Prostate gland (tissue), 2 donors: ENCODE measurements around the gene FBXO48.

Source experiments
- CTCF ChIP-seq, 4 experiments: fragments of 200-600 bp in 2 of 4; fragments of 450-650 bp in 2 of 4; sonication (generic) in 2 of 4; IDR thresholded peaks; 1 replicate in 3 of 4; 2 replicates in 1 of 4; pipeline ENCODE4 v1.5.1; 2016 to 2019; ENCODE audit warnings: antibody characterized with exemption in 4 of 4, mild to moderate bottlenecking in 2 of 4, moderate library complexity in 2 of 4
- POLR2A ChIP-seq: fragments of 450-650 bp; IDR thresholded peaks from one replicate; pipeline ENCODE4 v1.6.1; 2016; ENCODE audit warnings: antibody characterized with exemption, mild to moderate bottlenecking

DNA sequence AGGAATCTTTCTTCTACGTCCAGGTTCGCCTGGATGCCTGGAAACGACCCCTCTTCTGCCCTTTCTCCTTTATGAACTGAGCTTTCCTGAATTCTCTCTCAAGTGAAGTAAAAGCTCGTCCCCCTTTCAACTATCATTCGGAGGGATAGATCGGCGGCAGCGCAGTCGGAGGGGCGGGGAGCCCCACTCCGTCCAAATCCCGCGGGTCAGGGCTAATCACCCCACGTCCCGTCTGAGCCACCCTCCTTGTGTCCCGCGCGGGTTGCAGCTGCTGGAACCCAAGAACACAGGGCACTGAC is 367 bp downstream of the FBXO48 start:
- TF ChIP-seq CTCF (IDR thresholded peaks at IDR 0.05): no peak
- TF ChIP-seq POLR2A: no peak
